Activated T-cell treated with anti-CD3 and anti-CD28 coated beads, Interleukin-2, amount 50 U/mL, for 24 hours (primary cell): Measurements from ENCODE around the gene CCDC50.

Source experiments
- DNase-seq: peaks from one replicate; pipeline ENCODE4 v3.0.0-alpha.2; 2020
- H3K27ac Mint-ChIP-seq: 2 replicates; pipeline ENCODE4 v1.8.0; 2020; ENCODE audit warnings: mild to moderate bottlenecking, mixed read lengths
- H3K27me3 Mint-ChIP-seq: 2 replicates; pipeline ENCODE4 v1.8.0; 2020; ENCODE audit warnings: mixed read lengths
- H3K36me3 Mint-ChIP-seq: 2 replicates; pipeline ENCODE4 v1.8.0; 2020; ENCODE audit warnings: low read depth, mixed read lengths
- H3K4me1 Mint-ChIP-seq: 2 replicates; pipeline ENCODE4 v1.8.0; 2020; ENCODE audit warnings: low read depth, mixed read lengths
- H3K4me3 Mint-ChIP-seq: 2 replicates; pipeline ENCODE4 v1.8.0; 2020; ENCODE audit warnings: mild to moderate bottlenecking, moderate library complexity, mixed read lengths
- H3K9me3 Mint-ChIP-seq: 2 replicates; pipeline ENCODE4 v1.8.0; 2020; ENCODE audit warnings: mixed read lengths

Gene CCDC50

DNA sequence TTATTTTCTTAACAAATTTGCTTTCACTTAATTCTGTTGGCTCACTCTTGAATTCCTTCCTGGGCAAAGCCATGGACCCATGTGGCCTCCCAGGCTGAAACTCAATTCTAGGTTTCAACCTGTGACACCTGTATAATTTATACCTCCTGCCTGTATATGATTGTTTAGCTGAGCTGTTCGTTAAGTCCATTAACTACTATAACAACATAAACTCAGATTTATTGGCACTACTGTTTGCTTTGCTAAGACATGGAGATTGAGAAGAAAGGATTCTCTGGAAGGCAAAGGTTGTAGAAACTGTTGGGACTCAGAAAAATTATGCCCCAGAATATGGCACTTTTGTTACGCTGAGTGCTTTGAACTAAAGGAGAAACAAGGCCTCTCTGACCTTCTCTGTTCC, 26.7 kb upstream of the CCDC50 start:
- no peak overlapping the region for H3K4me3 Mint-ChIP-seq
- no peak overlapping the region for H3K27ac Mint-ChIP-seq
- H3K36me3 Mint-ChIP-seq, result no peaks in the 10 kb centered on the region
- DNase-seq, result no peak
- H3K4me1 Mint-ChIP-seq, result no peaks in the 10 kb centered on the region
- no peaks in the 10 kb centered on the region for H3K9me3 Mint-ChIP-seq
- H3K27me3 Mint-ChIP-seq, result no peaks in the 10 kb centered on the region

DNA sequence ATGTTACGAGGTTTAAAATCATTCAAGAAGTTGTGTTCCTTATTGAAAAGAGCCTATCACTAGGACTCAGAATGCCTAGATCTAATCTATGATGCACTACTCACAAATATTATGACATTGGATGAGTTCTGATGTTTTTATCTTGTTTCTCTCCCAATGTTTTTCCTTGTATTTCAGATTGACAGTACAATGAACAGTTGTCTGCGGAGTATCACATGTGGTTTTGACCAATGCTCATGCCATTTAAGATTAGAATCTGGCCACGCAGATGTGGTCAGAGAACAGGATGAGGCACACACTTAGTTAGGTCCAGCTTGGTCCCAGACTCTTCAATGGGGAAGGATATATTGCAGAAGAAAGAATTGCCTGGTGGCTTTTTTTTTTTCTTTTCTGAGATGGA, 25.6 kb upstream of the CCDC50 start:
- H3K27me3 Mint-ChIP-seq, result no peaks in the 10 kb centered on the region
- H3K36me3 Mint-ChIP-seq, result no peaks in the 10 kb centered on the region
- no peak for DNase-seq
- H3K4me1 Mint-ChIP-seq, result no peaks in the 10 kb centered on the region
- no peak overlapping the region for H3K27ac Mint-ChIP-seq
- H3K4me3 Mint-ChIP-seq, result no peak overlapping the region
- no peaks in the 10 kb centered on the region for H3K9me3 Mint-ChIP-seq

DNA sequence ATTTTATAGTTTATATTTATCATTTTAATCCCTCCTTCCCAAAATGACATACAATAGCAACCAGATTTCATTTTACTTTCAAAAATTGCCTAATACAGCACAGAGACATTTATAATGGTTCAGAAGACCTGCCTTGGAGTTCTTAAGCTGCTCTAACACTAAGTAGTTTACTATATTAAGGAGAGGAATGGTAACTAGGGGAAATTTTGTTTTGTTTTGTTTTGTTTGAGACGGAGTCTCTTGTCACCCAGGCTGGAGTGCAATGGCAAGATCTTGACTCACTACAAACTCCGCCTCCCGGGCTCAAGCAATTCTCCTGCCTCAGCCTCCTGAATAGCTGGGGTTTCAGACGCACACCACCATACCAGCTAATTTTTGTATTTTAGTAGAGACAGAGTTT, 22.8 kb upstream of the CCDC50 start:
- Mint-ChIP-seq H3K4me1 (no peaks in the 10 kb centered on the region), H3K36me3 (no peaks in the 10 kb centered on the region)
- DNase-seq, result no peak

DNA sequence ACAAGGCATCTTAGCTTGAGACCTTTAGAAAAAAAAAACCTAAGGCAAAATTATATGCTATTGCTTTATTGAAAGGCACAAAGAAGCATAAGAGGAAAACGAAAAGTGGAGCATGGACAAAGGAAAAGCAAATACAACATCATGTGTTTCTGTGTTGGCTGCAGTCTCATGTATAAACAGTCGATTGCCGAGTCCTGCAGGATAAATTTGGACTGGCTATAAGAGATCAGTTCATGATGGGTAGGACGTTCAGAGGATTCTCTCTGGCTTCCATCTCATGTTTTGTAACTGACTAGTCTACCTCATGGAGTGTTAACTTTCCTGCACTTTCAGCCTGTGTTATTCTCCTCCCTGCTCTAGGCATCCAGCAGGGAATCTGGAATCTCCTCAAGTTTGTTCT, 21.9 kb upstream of the CCDC50 start:
- DNase-seq, result no peak
- no peak overlapping the region for H3K27ac Mint-ChIP-seq
- peaks cover 3% of the 10 kb centered on the region for H3K9me3 Mint-ChIP-seq
- no peaks in the 10 kb centered on the region for H3K36me3 Mint-ChIP-seq
- no peaks in the 10 kb centered on the region for H3K27me3 Mint-ChIP-seq
- H3K4me1 Mint-ChIP-seq, result no peaks in the 10 kb centered on the region
- no peak overlapping the region for H3K4me3 Mint-ChIP-seq

More for the DNA sequence above, 22.8 kb upstream of the CCDC50 start:
- Mint-ChIP-seq H3K4me3 (no peak overlapping the region), H3K27me3 (no peaks in the 10 kb centered on the region), H3K9me3 (peaks cover 3% of the 10 kb centered on the region), H3K27ac (no peak overlapping the region)

DNA sequence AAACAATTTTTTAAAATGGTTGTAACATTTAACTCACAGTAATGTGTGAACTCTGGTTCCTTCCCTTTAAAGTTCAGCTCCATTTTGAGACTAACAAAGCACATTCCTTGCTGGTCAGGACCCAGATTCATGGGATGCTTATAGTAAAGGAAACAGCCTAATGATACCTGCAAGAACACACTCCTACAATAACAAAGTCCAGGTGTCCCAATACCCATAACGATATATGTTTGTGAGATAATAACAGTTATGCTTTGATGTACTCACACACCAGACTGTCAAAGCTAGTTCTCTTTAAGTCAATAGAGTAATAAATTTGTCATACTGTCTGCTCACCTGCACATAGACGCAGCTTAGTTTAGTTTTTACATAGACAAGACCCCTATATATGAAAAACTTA, 15.9 kb upstream of the CCDC50 start:
- no peak for DNase-seq
- Mint-ChIP-seq H3K27ac (no peak overlapping the region), H3K9me3 (peaks cover 3% of the 10 kb centered on the region)

DNA sequence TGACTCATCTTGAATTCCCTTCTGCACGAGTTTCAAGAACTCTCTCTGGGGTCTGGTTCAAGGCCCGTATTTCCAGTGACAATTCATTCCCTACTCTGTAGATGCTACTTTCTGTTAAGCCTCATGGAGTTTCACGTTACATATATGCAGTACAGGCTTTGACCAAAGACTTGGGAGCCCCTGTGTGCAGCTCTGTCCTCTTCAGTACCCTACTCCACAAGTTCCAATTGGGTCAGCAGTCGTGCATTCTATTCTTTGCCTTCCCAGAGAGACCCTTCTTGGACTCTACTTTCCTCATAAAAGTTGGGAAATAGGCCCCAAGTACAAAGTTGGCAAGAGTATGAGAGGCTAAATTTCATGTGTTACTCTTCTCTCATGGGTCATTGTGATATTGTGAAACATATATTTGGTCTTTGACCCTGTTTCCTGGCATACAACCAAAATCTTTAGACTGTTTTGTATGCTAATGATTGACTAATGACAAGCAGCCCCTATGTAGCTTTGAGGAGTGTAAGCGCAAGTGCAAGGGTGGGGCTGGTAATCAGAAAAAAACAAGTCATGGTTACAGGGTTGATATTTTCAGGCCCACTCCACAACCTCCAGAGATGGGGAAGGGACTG, 15.0 kb upstream of the CCDC50 start:
- Mint-ChIP-seq H3K4me3 (no peak overlapping the region), H3K27ac (no peak overlapping the region), H3K9me3 (peaks cover 3% of the 10 kb centered on the region), H3K27me3 (no peaks in the 10 kb centered on the region), H3K4me1 (no peaks in the 10 kb centered on the region), H3K36me3 (no peaks in the 10 kb centered on the region)
- DNase-seq, result no peak

More for the DNA sequence above, 15.9 kb upstream of the CCDC50 start:
- H3K4me1 Mint-ChIP-seq, result no peaks in the 10 kb centered on the region
- no peak overlapping the region for H3K4me3 Mint-ChIP-seq
- no peaks in the 10 kb centered on the region for H3K27me3 Mint-ChIP-seq
- no peaks in the 10 kb centered on the region for H3K36me3 Mint-ChIP-seq

DNA sequence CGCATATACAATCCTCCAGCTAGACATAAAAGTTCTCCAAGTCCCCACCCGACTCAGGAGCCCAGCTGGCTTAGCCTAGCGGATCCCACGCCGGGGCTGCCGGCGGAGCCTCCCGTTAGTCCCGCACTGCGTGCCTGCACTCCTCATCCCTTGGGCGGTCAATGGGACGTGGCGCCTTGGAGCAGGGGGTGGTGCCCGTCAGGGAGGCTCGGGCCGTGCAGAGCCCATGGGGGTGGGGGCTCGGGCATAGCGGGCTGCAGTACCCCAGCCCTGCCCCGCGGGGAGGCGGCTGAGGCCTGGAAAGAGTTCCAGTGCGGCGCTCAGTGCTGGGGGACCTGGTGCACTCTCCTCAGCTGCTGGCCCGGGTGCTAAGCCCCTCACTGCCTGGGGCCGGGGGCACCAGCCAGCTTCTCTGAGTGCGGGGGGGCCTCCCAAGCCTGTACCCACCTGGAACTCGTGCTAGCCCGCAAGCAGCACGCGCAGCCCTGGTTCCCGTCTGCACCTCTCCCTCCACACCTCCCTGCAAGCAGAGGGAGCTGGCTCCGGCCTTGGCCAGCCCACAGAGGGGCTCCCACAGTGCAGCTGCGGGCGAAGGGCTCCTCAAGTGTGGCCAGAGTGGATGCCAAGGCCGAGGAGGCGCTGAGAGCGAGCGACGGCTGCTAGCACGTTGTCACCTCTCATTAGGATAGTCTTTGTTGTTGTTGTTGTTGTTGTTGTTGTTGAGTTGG, 12.2 kb upstream of the CCDC50 start:
- H3K9me3 Mint-ChIP-seq, result no peaks in the 10 kb centered on the region
- H3K4me1 Mint-ChIP-seq, result no peaks in the 10 kb centered on the region
- no peak overlapping the region for H3K27ac Mint-ChIP-seq
- H3K36me3 Mint-ChIP-seq, result no peaks in the 10 kb centered on the region
- H3K4me3 Mint-ChIP-seq, result no peak overlapping the region
- DNase-seq, result no peak
- H3K27me3 Mint-ChIP-seq, result no peaks in the 10 kb centered on the region

DNA sequence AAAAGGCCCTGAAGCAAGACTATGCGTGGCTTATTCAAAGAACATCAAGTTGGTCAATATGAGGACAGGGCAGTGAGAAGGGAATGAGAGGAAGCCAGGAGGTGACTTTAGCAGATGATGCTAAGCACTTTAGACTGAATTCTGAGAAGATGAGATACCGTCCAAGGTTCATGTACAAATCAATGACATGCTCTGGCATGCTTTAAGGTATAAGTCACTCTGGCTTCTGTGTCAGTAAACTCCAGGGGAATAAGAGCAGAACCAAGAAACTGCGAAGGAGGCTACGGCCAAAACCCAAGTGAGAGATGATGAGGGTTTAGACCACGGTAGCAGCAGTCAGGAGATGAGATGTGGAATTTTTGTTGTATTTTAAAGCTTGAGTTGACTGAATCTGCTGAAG, 8.9 kb upstream of the CCDC50 start:
- Mint-ChIP-seq H3K27ac (no peak overlapping the region), H3K4me3 (no peak overlapping the region), H3K4me1 (no peaks in the 10 kb centered on the region), H3K27me3 (no peaks in the 10 kb centered on the region), H3K36me3 (no peaks in the 10 kb centered on the region), H3K9me3 (no peaks in the 10 kb centered on the region)
- no peak for DNase-seq

DNA sequence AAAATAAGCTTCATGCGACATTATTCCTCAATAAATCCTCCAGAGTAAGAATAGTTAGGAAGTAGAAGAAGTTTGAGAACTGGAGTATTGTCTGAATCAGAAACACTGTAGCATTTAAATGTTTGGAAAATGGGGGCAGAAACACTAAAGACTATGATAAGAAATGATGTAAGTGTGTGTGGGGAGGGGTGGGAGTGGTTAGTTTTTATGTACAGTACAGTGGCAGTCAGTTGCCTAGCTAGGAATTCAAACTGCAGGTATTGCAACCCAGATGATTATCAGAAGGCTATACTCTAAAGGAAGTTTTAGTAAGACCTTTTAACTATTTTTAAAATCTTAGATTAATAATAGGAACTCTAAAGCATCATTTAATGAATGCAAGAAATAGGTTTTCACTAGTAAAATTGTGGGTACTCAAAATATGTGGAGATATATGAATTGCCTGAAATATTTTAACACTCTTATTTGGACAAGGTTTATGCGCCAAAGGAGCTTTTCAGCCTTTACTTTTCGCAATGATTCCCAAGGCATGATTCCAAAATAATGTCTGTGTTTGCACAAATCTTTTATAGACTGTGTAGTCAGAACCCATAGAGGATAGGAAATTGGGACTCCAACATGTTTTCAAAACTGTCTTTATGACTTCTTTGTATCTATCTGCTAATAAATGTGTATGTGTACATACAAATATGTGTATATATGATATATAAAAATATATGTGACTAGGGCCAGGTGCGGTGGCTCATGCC, 8.0 kb upstream of the CCDC50 start:
- no peak for DNase-seq
- no peaks in the 10 kb centered on the region for H3K27me3 Mint-ChIP-seq
- H3K9me3 Mint-ChIP-seq, result no peaks in the 10 kb centered on the region
- H3K4me3 Mint-ChIP-seq, result no peak overlapping the region
- no peaks in the 10 kb centered on the region for H3K36me3 Mint-ChIP-seq
- H3K27ac Mint-ChIP-seq, result no peak overlapping the region
- H3K4me1 Mint-ChIP-seq, result no peaks in the 10 kb centered on the region

DNA sequence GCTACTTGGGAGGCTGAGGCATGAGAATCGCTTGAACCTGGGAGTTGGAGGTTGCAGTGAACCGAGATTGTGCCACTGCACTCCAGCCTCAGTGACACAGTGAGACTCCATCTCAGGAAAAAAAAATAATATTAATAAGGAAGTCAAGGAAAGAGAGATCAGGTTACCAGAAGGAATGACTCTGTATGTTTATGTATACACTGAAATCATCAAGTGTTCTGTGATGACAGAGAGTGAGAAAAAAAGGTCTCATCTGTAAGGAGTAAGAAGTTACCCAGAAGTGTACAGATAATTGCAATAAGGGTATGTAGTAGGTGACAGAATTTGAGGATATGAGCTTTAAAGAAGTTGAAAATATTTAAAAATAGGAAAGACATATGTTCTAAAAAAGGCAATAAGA, 4.3 kb upstream of the CCDC50 start:
- peaks cover 6% of the 10 kb centered on the region for H3K4me1 Mint-ChIP-seq
- no peak overlapping the region for H3K4me3 Mint-ChIP-seq
- H3K36me3 Mint-ChIP-seq, result peaks cover 1% of the 10 kb centered on the region
- H3K27ac Mint-ChIP-seq, result no peak overlapping the region
- peaks cover 20% of the 10 kb centered on the region for H3K27me3 Mint-ChIP-seq
- H3K9me3 Mint-ChIP-seq, result no peaks in the 10 kb centered on the region
- DNase-seq, result no peak

DNA sequence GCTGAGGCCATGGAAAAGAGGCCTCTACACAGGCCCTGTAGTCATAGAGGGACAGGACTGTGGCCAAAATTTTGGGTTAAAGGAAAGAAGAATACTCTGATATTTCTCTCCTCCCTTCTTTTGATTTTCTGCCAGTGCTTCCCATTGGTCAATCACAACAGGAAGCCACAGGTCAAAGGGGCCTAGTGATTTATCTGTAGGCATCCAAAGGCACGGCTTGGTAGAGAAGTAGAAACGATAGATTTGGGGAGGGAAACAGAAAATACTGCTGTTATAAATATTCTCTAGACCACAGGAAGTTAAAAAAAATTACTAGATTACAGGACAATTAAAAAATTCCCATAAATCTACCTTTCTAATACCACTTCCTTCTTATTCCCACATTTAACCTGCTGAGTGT, 1.7 kb upstream of the CCDC50 start:
- Mint-ChIP-seq H3K27ac (no peak overlapping the region), H3K9me3 (no peaks in the 10 kb centered on the region), H3K4me3 (no peak overlapping the region), H3K36me3 (peaks cover 3% of the 10 kb centered on the region), H3K27me3 (peaks cover 32% of the 10 kb centered on the region), H3K4me1 (peaks cover 13% of the 10 kb centered on the region)
- no peak for DNase-seq

DNA sequence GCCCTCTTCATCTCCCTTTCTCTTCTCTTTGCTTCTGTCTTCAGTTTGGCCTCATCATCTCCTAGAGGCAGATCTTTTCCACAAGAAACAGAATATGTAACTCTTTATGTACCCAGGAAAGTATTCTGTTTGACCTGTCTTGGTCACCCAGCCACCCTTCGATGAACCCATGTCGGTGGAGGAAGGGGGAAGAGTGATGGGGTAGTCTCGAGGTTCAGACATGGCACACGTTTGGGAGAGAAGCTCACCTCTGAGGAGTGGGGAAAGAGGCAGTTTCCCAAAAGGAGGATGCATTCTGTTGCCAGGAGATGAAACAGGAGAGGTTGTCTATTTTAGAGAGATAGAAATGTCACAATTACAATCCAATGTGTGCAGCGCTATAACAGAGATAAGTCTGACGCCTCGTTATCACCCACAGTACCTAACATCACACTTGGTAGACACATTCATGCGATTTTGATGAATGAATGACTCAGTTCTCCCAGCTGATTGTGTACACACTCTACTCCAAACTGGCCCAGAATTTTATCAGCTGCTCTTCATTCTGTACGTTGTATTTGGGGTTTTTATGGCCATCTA, 722 bp upstream of the CCDC50 start:
- H3K4me1 Mint-ChIP-seq, result peaks cover 16% of the 10 kb centered on the region
- no peaks in the 10 kb centered on the region for H3K9me3 Mint-ChIP-seq
- DNase-seq, result no peak
- peak overlapping the region; percentile 65 for H3K27ac Mint-ChIP-seq
- peaks cover 32% of the 10 kb centered on the region for H3K27me3 Mint-ChIP-seq
- peak overlapping the region; percentile 60 for H3K4me3 Mint-ChIP-seq
- H3K36me3 Mint-ChIP-seq, result peaks cover 3% of the 10 kb centered on the region

DNA sequence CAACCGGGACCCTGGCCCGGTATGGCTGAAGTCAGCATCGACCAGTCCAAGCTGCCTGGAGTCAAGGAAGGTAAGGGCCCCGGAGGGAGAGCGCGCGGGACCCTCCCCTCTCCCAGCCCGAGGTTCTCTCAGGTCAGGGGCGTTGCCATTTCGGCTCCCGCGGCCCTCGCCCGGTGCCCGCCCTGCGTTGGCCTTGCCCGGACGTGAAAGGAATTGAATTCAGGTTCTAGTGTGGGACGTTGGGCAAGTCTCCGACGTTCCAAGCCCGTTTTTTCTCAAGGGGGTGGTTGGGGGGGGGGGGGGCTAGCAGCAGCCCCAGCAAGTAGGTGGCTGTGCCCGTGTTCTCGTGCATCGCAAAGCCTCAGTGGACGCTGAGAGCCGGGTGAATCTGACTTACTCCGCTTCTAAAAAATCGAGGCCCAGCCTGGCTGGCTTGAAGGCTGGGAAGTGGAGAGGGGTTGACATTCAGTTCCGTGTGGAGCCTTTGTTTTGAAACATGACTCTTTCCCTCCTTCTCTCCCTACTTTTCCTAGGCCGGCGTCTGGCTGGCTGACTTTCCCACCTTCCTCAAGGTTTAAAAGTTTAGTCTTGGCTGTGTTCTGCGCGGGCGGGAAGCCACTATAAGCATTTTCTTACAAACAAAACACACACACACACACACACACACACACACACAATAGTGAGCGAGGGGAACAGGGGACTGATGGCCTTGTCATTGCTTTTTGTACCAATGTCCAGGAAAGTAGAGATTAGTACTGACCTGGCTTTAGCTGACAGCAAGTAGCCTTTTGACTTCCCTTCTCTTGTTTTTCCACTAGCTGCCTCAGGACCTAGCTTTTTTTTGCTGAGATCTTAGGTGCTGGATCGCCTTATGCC, 698 bp downstream of the CCDC50 start, which contains the start of gene UTS2B:
Gene UTS2B, minus strand, starts transcription at position 873 of the 876 bp plus-strand sequence. CDS start 48,337 bp downstream, outside the sequence.
- H3K4me3 Mint-ChIP-seq, result peak within 1 kb of the TSS; percentile 78
- DNase-seq, result peak; percentile 41

DNA sequence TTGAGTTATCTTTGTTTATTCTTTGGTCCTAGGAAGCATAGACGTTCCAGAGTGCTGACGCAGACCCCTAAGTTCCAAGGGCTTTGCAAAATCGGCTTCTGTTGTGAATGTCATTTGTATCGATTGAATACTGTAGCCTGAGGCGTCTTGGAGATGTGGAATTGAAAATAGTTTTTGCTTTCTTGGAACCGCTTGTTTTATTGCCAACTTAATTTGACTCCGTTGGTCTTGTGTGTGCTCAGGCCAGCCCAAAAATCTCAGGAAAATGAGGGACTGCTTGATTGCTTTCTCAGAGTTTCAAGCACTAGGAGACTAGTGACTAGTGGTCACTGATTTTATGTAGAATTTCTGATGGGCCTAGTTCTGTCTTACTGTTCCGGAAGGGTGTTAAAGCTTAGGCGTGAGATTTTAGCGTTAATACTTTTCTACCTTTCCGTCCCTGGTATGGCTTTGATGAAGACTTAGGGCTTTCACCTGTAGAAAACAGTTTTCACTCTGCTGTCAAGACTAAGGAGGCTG, 1.4 kb downstream of the CCDC50 start:
- Mint-ChIP-seq H3K4me3 (peak overlapping the region; percentile 78), H3K36me3 (peaks cover 3% of the 10 kb centered on the region), H3K27me3 (peaks cover 32% of the 10 kb centered on the region), H3K27ac (no peak overlapping the region), H3K9me3 (no peaks in the 10 kb centered on the region), H3K4me1 (peaks cover 23% of the 10 kb centered on the region)
- no peak for DNase-seq

More for the DNA sequence above, 698 bp downstream of the CCDC50 start, which contains the start of gene UTS2B:
- Mint-ChIP-seq H3K27ac (peak within 1 kb of the TSS; percentile 74), H3K4me1 (peaks cover 21% of the 10 kb centered on the region), H3K36me3 (peaks cover 3% of the 10 kb centered on the region), H3K9me3 (no peaks in the 10 kb centered on the region), H3K27me3 (peaks cover 32% of the 10 kb centered on the region)
